GM19452 (cell line): ENCODE measurements around the gene POLG2.
"Not testable (repeated sequence)": the region's sequence is repeated elsewhere in the genome, so short reads cannot be mapped to it uniquely, and the experiment has no call there.

Experiments
- ATAC-seq: cut with Tn5 transposase; IDR thresholded peaks from one replicate; pipeline ENCODE4 v1.9.1; 2021; ENCODE audit not compliant: unreplicated experiment

POLG2 gene

GRCh38 chr17:64491034-64491860 is 5.6 kb downstream of the POLG2 start:
- no peak for ATAC-seq

GRCh38 chr17:64488301-64488700 is 8.6 kb downstream of the POLG2 start:
- ATAC-seq, result no peak

- ATAC-seq, result no peak
Observed at GRCh38 chr17:64484380-64484779, 12.5 kb downstream of the POLG2 start.

GRCh38 chr17:64480951-64481350 is 15.9 kb downstream of the POLG2 start:
- ATAC-seq, result no peak

GRCh38 chr17:64477849-64478248 is 19.0 kb downstream of the POLG2 start:
- ATAC-seq, result no peak

GRCh38 chr17:64472564-64472963 is 24.3 kb downstream of the POLG2 start:
- ATAC-seq, result no peak

GRCh38 chr17:64471440-64471839 is 25.4 kb downstream of the POLG2 start:
- no peak for ATAC-seq

GRCh38 chr17:64470625-64471024 is 26.2 kb downstream of the POLG2 start:
- no peak for ATAC-seq

- not testable (repeated sequence) for ATAC-seq
Observed at GRCh38 chr17:64466834-64467233, 30.0 kb downstream of the POLG2 start.

GRCh38 chr17:64466019-64466735 is 30.7 kb downstream of the POLG2 start:
- no peak for ATAC-seq

- ATAC-seq, result no peak
Observed at GRCh38 chr17:64461788-64462187, 35.1 kb downstream of the POLG2 start.

- no peak for ATAC-seq
Observed at GRCh38 chr17:64460955-64461354, 35.9 kb downstream of the POLG2 start.

- ATAC-seq, result not testable (repeated sequence)
Observed at GRCh38 chr17:64459818-64460217, 37.0 kb downstream of the POLG2 start.

- ATAC-seq, result no peak
Observed at GRCh38 chr17:64459284-64459747, 37.5 kb downstream of the POLG2 start.

- ATAC-seq, result no peak
Observed at GRCh38 chr17:64458756-64459155, 38.1 kb downstream of the POLG2 start.

- ATAC-seq, result no peak
Observed at GRCh38 chr17:64457156-64457555, 39.7 kb downstream of the POLG2 start.

- ATAC-seq, result no peak
Observed at GRCh38 chr17:64455993-64456885, 40.6 kb downstream of the POLG2 start.

GRCh38 chr17:64449545-64449944 is 47.3 kb downstream of the POLG2 start:
- ATAC-seq, result no peak

- peak; percentile 60 for ATAC-seq
Observed at GRCh38 chr17:64448665-64449512, 48.0 kb downstream of the POLG2 start, which contains the start of gene MILR1. TSS of gene MILR1 (plus strand) at chr17:64449115. CDS start at chr17:64449169, 54 bp downstream.

- ATAC-seq, result peak; percentile 67
Observed at GRCh38 chr17:64447526-64447925, 49.3 kb downstream of the POLG2 start.
